HepG2 (cell line): ENCODE data around the gene MYO7B. TPM values are rescaled to one million over a fixed set of nuclear protein-coding genes. Genes with fewer than 3 reads are reported as not detected.

ENCODE experiments used
- ATAC-seq: fragments of 200-7000 bp; cut with Tn5 transposase; 3 replicates; pipeline ENCODE4 v1.9.1; 2020; ENCODE audit warnings: mild to moderate bottlenecking, moderate library complexity
- BruUV-seq: library from RNA; stranded (reverse); fragments of 400-500 nt; replicated peaks from 2 replicates; lab custom pipeline; 2021; lab: Mats Ljungman, UMichigan
- CTCF ChIA-PET: fragments of 300-600 bp; formaldehyde crosslinking; extraction: SDS; loops from one replicate; lab custom pipeline; 2021; ENCODE audit warnings: low total read pairs, inconsistent platforms, low intra/inter-chr PET ratio; lab: Yijun Ruan, JAX
- POLR2A ChIA-PET: fragments of 350-600 bp; sonication (Branson Sonifier 250); formaldehyde crosslinking; loops from one replicate; lab custom pipeline; 2020; ENCODE audit warnings: antibody characterized with exemption, inconsistent platforms; lab: Yijun Ruan, JAX
- DNase-seq: peaks from one replicate; pipeline ENCODE4 v3.0.0-alpha.2; 2015; ENCODE audit warnings: low spot score
- FAIRE-seq: peaks from 3 replicates; lab custom pipeline; 2011; peaks lifted over from hg19 to GRCh38; lab: Jason Lieb, UNC
- H2AFZ ChIP-seq: one replicate; pipeline ENCODE4 v1.6.1; 2011; ENCODE audit warnings: low read length, inconsistent platforms
- H3K27ac ChIP-seq: fragments of 300-600 bp; 3 replicates; pipeline ENCODE4 v1.8.0; 2011; ENCODE audit warnings: mixed run types, mild to moderate bottlenecking, mixed read lengths, low read length, inconsistent platforms; ENCODE audit not compliant: insufficient read depth; ENCODE audit errors: extremely low read length
- H3K27me3 ChIP-seq, 2 experiments: fragments of 200-600 bp in 1 of 2; 2 replicates in 1 of 2; 3 replicates in 1 of 2; pipeline versions ENCODE4 v1.6.0 to v1.8.0; 2011; ENCODE audit warnings: low read length in 2 of 2, mild to moderate bottlenecking in 2 of 2, moderate library complexity in 2 of 2, inconsistent platforms in 1 of 2; ENCODE audit not compliant: insufficient read depth in 2 of 2, control insufficient read depth in 1 of 2
- H3K36me3 ChIP-seq, 2 experiments: fragments of 200-600 bp in 1 of 2; replicated peaks in 1 of 2; 2 replicates in 1 of 2; 3 replicates in 1 of 2; pipeline versions ENCODE4 v1.5.1 to v1.8.0; 2011; ENCODE audit warnings: low read length in 2 of 2, inconsistent platforms in 1 of 2; ENCODE audit not compliant: insufficient read depth in 2 of 2, control insufficient read depth in 1 of 2
- H3K4me1 ChIP-seq: 2 replicates; pipeline ENCODE4 v1.5.1; 2012; ENCODE audit warnings: low read length, inconsistent platforms; ENCODE audit not compliant: insufficient read depth
- H3K4me2 ChIP-seq: 2 replicates; pipeline ENCODE4 v1.6.0; 2011; ENCODE audit warnings: low read depth, low read length, inconsistent platforms
- H3K4me3 ChIP-seq, 3 experiments: fragments of 200-600 bp in 1 of 3; sonication (generic), shearing (Covaris generic) in 1 of 3; replicated peaks in 1 of 3; 2 replicates each; pipeline ENCODE4 v1.5.1; 2011 to 2016; ENCODE audit warnings: low read length in 3 of 3, inconsistent platforms in 2 of 3, low read depth in 2 of 3, mild to moderate bottlenecking in 2 of 3, control low read depth in 1 of 3, mixed read lengths in 1 of 3; ENCODE audit not compliant: insufficient read depth in 1 of 3
- H3K79me2 ChIP-seq: one replicate; pipeline ENCODE4 v1.6.1; 2011; ENCODE audit warnings: low read length, inconsistent platforms; ENCODE audit not compliant: insufficient read depth
- H3K9ac ChIP-seq: 2 replicates; pipeline ENCODE4 v1.6.0; 2011; ENCODE audit warnings: mild to moderate bottlenecking, low read depth, low read length, inconsistent platforms; ENCODE audit not compliant: insufficient read depth
- H3K9me3 ChIP-seq: 2 replicates; pipeline ENCODE4 v1.5.1; 2012; ENCODE audit warnings: mild to moderate bottlenecking, low read length
- H4K20me1 ChIP-seq: 2 replicates; pipeline ENCODE4 v1.6.0; 2011; ENCODE audit warnings: inconsistent platforms, mild to moderate bottlenecking, low read length, moderate library complexity; ENCODE audit not compliant: insufficient read depth
- BCL3 ChIP-seq: sonication (generic); formaldehyde crosslinking; IDR thresholded peaks from 2 replicates; pipeline ENCODE4 v1.5.1; 2020; ENCODE audit warnings: mild to moderate bottlenecking, missing genetic modification reagents, moderate library complexity
- CTCF ChIP-seq: sonication (generic); formaldehyde crosslinking; IDR thresholded peaks from 2 replicates; pipeline ENCODE4 v1.5.0; 2020; ENCODE audit warnings: mild to moderate bottlenecking, missing genetic modification reagents, moderate library complexity
- ELF1 ChIP-seq: sonication (generic); formaldehyde crosslinking; IDR thresholded peaks from 2 replicates; pipeline ENCODE4 v1.4.0; 2020; ENCODE audit warnings: missing genetic modification reagents
- IRF9 ChIP-seq: sonication (generic); formaldehyde crosslinking; IDR thresholded peaks from 2 replicates; pipeline ENCODE4 v1.8.0; 2022; ENCODE audit warnings: missing genetic modification reagents, mild to moderate bottlenecking, borderline replicate concordance
- JARID2 ChIP-seq: sonication (generic); formaldehyde crosslinking; IDR thresholded peaks from 2 replicates; pipeline ENCODE4 v1.8.1; 2023; ENCODE audit warnings: missing genetic modification reagents, inconsistent platforms; ENCODE audit not compliant: insufficient replicate concordance
- NR0B2 ChIP-seq: sonication (generic); formaldehyde crosslinking; IDR thresholded peaks from 2 replicates; pipeline ENCODE4 v1.4.0; 2020; ENCODE audit warnings: mild to moderate bottlenecking, missing genetic modification reagents
- XBP1 ChIP-seq: sonication (generic); formaldehyde crosslinking; IDR thresholded peaks from 2 replicates; pipeline ENCODE4 v1.5.0; 2020; ENCODE audit warnings: missing genetic modification reagents
- ZBTB10 ChIP-seq: sonication (generic); formaldehyde crosslinking; IDR thresholded peaks from 2 replicates; pipeline ENCODE4 v1.4.0; 2020; ENCODE audit warnings: missing genetic modification reagents, borderline replicate concordance
- ZBTB26 ChIP-seq: IDR thresholded peaks from 2 replicates; pipeline ENCODE4 v1.6.1; 2016; ENCODE audit warnings: missing compliant biosample characterization, missing genetic modification reagents, borderline replicate concordance
- ZNF296 ChIP-seq: sonication (generic); formaldehyde crosslinking; conservative IDR thresholded peaks from 2 replicates; pipeline ENCODE4 v1.5.0; 2020; ENCODE audit warnings: mild to moderate bottlenecking, missing genetic modification reagents
- ZNF3 ChIP-seq: IDR thresholded peaks from 2 replicates; pipeline ENCODE4 v1.7.0; 2017; ENCODE audit warnings: inconsistent platforms
- WGBS: methylation state at CpG from one replicate; pipeline ENCODE4 v1.1.6; 2017; ENCODE audit warnings: low lambda C conversion rate; 5-methylcytosine and 5-hydroxymethylcytosine counted together
- in situ Hi-C: cut with HindIII; loops from 2 replicates; pipeline ENCODE4 v1.10.0; 2017; ENCODE audit warnings: low pct_unique_long_range_greater_than_20kb; ENCODE audit not compliant: extremely low pct_ligation_motif_present
- intact Hi-C: fragments of 100-400 bp; cut with micrococcal nuclease; formaldehyde crosslinking; loops from one replicate; pipeline ENCODE4 v1.10.0; 2022; ENCODE audit not compliant: unreplicated experiment
- polyA plus RNA-seq, 8 experiments: library from polyadenylated mRNA; depleted of rRNA in 3 of 8; stranded (reverse) in 7 of 8; unstranded in 1 of 8; fragments of >200 nt; fragmentation: Illumina TruSeq in 4 of 8; extraction: Trizol in 4 of 8; gene quantifications; 2 replicates each; pipeline versions ENCODE4 v1.2.1 to v1.2.3, GENCODE V29; 2011 to 2016; ENCODE audit warnings: low read depth in 4 of 8, missing spikeins in 1 of 8, mixed read lengths in 1 of 8; ENCODE audit not compliant: insufficient read depth in 1 of 8
- total RNA-seq, 5 experiments: library from RNA; depleted of rRNA; stranded (reverse); fragments of >200 nt; fragmentation: Illumina TruSeq; extraction: Trizol; gene quantifications; 2 replicates each; pipeline ENCODE4 v1.2.3, GENCODE V29; 2016; ENCODE audit warnings: low read depth in 1 of 5

Gene MYO7B
- total and polyA plus RNA-seq, 2 of the 13 experiments (the other 11 are each of a cell fraction or from before 2014, with no cell fraction given): not detected

GRCh38 chr2:127572841-127573240 lies 37.4 kb downstream of the MYO7B start:
- no peak for DNase-seq
- WGBS: 30% methylated on average over 5 of the region's 5 CpGs
- H3K36me3 ChIP-seq: no peaks in the 10 kb centered on the region
- no peak overlapping the region for H2AFZ ChIP-seq
- no peaks in the 10 kb centered on the region for H4K20me1 ChIP-seq
- H3K9ac ChIP-seq: no peak overlapping the region
- TF ChIP-seq CTCF (CRISPR knock-in tag) (no peak), ZBTB26 (CRISPR knock-in tag) (no peak), ELF1 (CRISPR knock-in tag) (no peak), NR0B2 (CRISPR knock-in tag) (no peak), XBP1 (CRISPR knock-in tag) (no peak), JARID2 (no peak), ZBTB10 (CRISPR knock-in tag) (no peak), ZNF296 (no peak), ZNF3 (CRISPR knock-in tag) (no peak), BCL3 (CRISPR knock-in tag) (no peak), IRF9 (CRISPR knock-in tag) (no peak)
- in situ Hi-C loops: no loop called here
- H3K27me3 ChIP-seq: peaks cover 5 to 84% of the 10 kb centered on the region in 2 experiments
- CTCF ChIA-PET: no interaction called here
- no peaks in the 10 kb centered on the region for H3K9me3 ChIP-seq
- POLR2A ChIA-PET: no interaction called here
- H3K4me2 ChIP-seq: no peak overlapping the region
- FAIRE-seq: no peak
- intact Hi-C loops: no loop called here
- H3K79me2 ChIP-seq: no peaks in the 10 kb centered on the region
- ATAC-seq: no peak
- no peak overlapping the region for H3K4me3 ChIP-seq
- no peak overlapping the region for H3K27ac ChIP-seq
- H3K4me1 ChIP-seq: no peaks in the 10 kb centered on the region
- BruUV-seq: no TSS peak
